Mucosa of descending colon (tissue), 3 donors: ENCODE results near the gene ANKRD11. TPM values are rescaled to one million over a fixed set of nuclear protein-coding genes. Genes with fewer than 3 reads are reported as not detected.

ENCODE experiments used
- ATAC-seq: fragments of 200-7000 bp; cut with Tn5 transposase; one replicate; pipeline ENCODE4 v1.9.1; 2020; ENCODE audit warnings: mild to moderate bottlenecking, moderate library complexity
- DNase-seq, 3 donors: peaks; one replicate each; pipeline ENCODE4 v3.0.0-alpha.2; 2020
- H3K36me3 ChIP-seq: fragments of 200-600 bp; one replicate; pipeline ENCODE4 v1.8.0; 2021; ENCODE audit warnings: low read depth, mild to moderate bottlenecking
- H3K4me1 ChIP-seq: fragments of 200-600 bp; one replicate; pipeline ENCODE4 v1.8.0; 2021; ENCODE audit warnings: low read depth, mild to moderate bottlenecking
- H3K4me3 ChIP-seq: fragments of 200-600 bp; one replicate; pipeline ENCODE4 v1.8.0; 2021; ENCODE audit warnings: mild to moderate bottlenecking
- H3K9me3 ChIP-seq: fragments of 200-600 bp; one replicate; pipeline ENCODE4 v1.8.0; 2021; ENCODE audit warnings: mild to moderate bottlenecking
- CTCF ChIP-seq: fragments of 200-600 bp; IDR thresholded peaks from one replicate; pipeline ENCODE4 v1.8.0; 2022; ENCODE audit warnings: antibody characterized with exemption, mild to moderate bottlenecking
- intact Hi-C, 2 donors: fragments of 100-400 bp; cut with DNase I in 1 of 2; cut with micrococcal nuclease in 1 of 2; formaldehyde crosslinking; loops; one replicate each; pipeline versions ENCODE4 v1.11.0 to v1.11.1; 2022; cut with DNase I, micrococcal nuclease
- total RNA-seq, 3 donors: library from RNA; stranded (reverse); fragmentation: NEBNext Ultra II Directional in 2 of 3; extraction: Animal tissue kit (Norgen Biotek cat#: 25700) in 2 of 3; gene quantifications; one replicate each; pipeline versions ENCODE4 v1.2.1 to v1.2.4, GENCODE V29; 2021 to 2023
- donor health status: DM: no; HTN: no; CAD: no; lungs with moderate emphysema.
- donor health status: DM: no; HTN: no; CAD: no.
- donor health status: DM: no; HTN: yes; CAD: no.

The ANKRD11 gene
- total RNA-seq, 3 donors from 2014 or later = 125 to 127 (median 127) TPM

DNA sequence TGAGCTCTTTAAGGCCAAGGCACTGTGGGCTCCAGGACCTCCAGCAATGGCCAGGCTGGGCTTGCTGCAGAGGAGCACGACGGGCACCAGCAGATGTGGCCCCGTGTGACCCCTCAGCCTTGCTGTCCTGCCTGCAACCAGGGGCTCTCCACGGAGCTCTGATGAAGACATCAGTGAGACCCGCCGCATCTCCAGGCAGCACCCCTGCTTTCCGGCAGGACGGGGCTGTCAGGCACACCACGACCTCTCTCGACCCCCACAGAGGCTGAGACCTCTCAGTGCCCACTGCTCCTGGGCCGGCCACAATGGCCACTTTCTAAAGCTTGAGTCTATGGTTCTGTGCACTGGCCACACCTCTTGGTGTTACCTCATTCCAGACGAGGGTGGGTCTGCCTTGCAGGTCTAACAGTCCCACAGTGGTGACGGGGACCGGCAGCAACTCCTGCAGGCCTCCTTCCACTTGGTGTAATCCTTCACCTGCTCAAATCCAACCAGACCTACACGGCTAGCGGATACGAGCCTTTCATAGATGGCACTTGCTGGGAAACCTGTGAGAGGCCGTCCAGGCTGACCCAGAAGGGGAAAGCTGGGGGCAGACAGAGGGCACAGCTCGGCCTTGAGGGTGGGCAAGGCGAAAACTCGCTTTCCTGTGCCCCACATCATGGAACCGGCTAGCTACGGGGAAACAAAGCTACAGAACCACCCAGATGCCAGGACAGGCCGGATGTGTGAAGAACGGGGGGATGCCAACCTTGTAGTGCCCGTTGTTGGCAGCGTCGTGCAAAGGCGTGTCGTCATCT lies 202.4 kb downstream of the ANKRD11 start:
- Histone ChIP-seq H3K9me3 (no peaks in the 10 kb centered on the region), H3K4me1 (no peaks in the 10 kb centered on the region), H3K36me3 (no peaks in the 10 kb centered on the region), H3K4me3 (no peak overlapping the region)
- TF ChIP-seq CTCF = no peak
- no peak for DNase-seq
- no peak for ATAC-seq
- intact Hi-C loops = no loop called here

DNA sequence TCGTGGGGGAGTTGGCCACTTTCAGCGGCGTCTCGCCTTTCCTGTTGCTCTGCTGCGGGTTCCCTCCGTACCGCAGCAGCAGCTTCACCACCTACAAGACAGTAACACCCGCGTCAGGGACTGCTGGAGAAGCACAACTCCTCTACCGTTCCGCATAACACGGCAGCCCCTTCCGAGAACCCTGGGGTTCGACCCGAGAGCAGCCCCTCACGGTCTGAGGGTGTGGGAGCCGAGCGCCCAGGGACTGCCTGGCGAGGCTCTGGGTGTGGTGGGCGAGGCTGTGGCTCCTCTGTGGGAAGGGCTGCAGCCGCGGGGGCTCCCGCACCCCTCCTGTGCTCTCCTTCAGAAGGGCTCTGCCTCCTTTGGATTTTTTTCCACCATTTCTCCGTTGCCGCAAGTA lies 204.3 kb downstream of the ANKRD11 start:
- intact Hi-C loops = no loop called here
- Histone ChIP-seq H3K4me1 (no peaks in the 10 kb centered on the region), H3K4me3 (no peak overlapping the region), H3K9me3 (no peaks in the 10 kb centered on the region), H3K36me3 (no peaks in the 10 kb centered on the region)
- no peak for ATAC-seq
- TF ChIP-seq CTCF = no peak
- DNase-seq = no peak

GRCh38 chr16:89285381-89285780 lies 205.0 kb downstream of the ANKRD11 start:
- intact Hi-C loops = no loop called here
- H3K36me3 ChIP-seq = no peaks in the 10 kb centered on the region
- no peak for ATAC-seq

DNA sequence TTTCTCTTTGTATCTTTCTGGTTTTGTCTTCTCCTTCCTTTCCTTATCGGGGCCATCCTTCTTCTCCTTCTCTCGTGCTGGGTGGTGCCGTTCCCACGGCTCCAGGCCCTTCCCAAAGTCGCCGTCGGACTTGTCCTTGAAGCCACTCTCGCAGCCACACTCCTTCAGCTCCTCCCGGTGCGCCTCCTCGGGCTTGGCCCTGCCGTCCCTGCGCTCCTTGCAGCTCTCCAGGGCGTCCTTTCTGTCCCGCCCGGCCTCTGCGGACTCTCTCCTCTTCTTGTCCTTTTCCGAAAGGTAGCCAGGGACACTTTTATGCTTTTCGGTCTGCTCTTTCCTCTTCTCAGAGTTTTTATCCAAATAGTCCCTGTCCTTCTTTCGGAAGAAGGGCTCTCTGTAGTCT lies 206.9 kb downstream of the ANKRD11 start:
- Histone ChIP-seq H3K4me3 (no peak overlapping the region), H3K36me3 (no peaks in the 10 kb centered on the region), H3K9me3 (no peaks in the 10 kb centered on the region), H3K4me1 (no peaks in the 10 kb centered on the region)
- ATAC-seq (no peak), DNase-seq (no peak)
- intact Hi-C loops = no loop called here
- no peak for TF ChIP-seq CTCF

More at GRCh38 chr16:89285381-89285780, 205.0 kb downstream of the ANKRD11 start:
- no peak for TF ChIP-seq CTCF
- H3K9me3 ChIP-seq = no peaks in the 10 kb centered on the region
- no peak for DNase-seq
- no peak overlapping the region for H3K4me3 ChIP-seq
- no peaks in the 10 kb centered on the region for H3K4me1 ChIP-seq

DNA sequence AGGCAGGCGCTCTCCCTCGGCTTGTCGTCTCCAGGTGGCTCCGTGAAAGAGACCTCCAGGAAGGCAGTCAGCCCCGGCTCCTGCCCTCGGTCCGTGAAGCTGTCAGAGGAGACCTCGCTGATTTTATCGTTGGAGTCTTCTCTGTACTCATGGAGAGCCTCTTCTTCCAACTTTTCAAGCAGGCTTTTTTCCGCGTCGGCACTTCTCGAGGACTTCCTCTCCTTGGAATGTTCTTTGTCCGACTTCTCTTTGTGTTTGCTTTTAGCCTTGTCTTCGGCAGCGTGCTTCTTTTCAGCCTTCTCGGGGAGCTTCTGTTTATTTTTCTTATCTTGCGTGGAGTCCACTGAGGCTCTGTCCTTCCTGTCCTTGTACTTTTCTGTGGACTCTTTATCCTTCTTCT lies 207.8 kb downstream of the ANKRD11 start:
- no peaks in the 10 kb centered on the region for H3K4me1 ChIP-seq
- TF ChIP-seq CTCF = no peak
- no peak overlapping the region for H3K4me3 ChIP-seq
- intact Hi-C loops = no loop called here
- no peaks in the 10 kb centered on the region for H3K36me3 ChIP-seq
- no peaks in the 10 kb centered on the region for H3K9me3 ChIP-seq
- no peak for DNase-seq
- ATAC-seq = no peak
